Activated CD8-positive, alpha-beta memory T cell treated with anti-CD3 and anti-CD28 coated beads for 1 hour (primary cell): ENCODE measurements around the gene ZC3H7B.

Source experiments
- DNase-seq, 2 donors: peaks; one replicate each; pipeline ENCODE4 v3.0.0-alpha.2; 2020; ENCODE audit warnings: low read depth in 1 of 2; ENCODE audit errors: extremely low read depth in 1 of 2

The ZC3H7B gene

DNA sequence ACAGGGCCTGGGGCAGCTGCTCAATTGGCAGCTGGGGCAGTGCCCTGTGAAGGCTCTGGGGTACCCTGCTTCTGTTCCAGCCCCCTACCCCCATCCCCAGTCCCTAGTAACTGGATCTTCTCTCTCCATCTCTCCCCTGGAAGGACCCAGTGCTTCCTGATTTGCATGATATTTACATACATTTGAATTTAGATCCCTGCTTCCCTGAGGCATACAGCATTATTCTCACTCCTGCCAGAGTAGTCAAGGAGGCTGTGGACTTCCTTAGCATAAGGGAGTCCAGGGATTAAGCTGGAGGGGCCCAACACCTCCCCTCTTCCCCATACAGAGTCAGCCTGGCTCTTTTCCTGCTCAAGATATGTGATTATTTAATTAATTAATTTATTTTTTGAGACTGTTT lies 105.1 kb downstream of the ZC3H7B start:
- no peak for DNase-seq

DNA sequence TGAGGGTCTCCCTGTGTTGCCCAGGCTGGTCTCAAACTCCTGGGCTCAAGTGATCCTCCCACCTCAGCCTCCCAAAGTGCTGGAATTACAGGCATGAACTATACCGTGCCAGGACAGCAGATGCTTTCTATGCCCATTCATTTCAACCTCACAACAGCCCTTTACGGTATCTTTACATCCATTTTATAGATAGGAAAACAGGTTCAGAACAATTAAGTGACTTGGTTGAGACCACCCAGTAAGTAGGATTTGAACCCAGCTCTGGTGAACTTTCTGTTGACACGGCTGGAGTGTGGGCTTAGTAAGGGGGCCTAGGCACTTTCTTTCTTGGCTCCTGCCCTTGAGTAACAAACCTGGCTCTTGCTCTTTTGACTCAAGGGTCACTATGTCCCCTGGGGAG lies 106.1 kb downstream of the ZC3H7B start:
- DNase-seq: no peak

DNA sequence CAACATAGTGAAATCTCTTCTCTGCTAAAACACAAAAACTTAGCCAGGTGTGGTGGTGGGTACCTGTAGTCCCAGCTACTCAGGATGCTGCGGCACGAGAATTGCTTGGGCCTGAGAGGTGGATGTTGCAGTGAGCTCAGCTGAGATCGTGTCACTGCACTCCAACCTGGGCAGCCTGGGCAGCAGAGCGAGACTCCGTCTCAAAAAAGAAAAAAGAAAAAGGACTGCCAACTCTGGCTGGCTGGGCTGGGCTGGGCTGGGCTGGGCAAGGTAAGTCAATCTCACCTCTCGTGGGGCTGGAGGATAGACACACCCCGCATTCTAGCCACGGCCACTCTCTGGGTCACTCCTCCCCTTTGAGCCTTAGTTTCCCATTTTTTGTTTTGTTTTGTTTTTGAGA lies 107.3 kb downstream of the ZC3H7B start:
- no peak for DNase-seq
